RWPE1 (cell line): ENCODE results near the gene C2orf66.

Source experiments
- CTCF ChIA-PET: fragments of 350-600 bp; sonication (Branson Sonifier 250); formaldehyde crosslinking; extraction: SDS; loops from one replicate; lab custom pipeline; 2021; lab: Yijun Ruan, JAX
- POLR2A ChIA-PET: fragments of 400-600 bp; formaldehyde crosslinking; extraction: SDS; loops from one replicate; lab custom pipeline; 2020; ENCODE audit warnings: antibody characterized with exemption; ENCODE audit not compliant: low non-redundant PET; lab: Yijun Ruan, JAX
- DNase-seq: peaks from one replicate; pipeline ENCODE4 v3.0.0; 2012; ENCODE audit warnings: low spot score
- H3K27ac ChIP-seq: fragments of 450-650 bp; 2 replicates; pipeline ENCODE4 v1.5.1; 2017
- CTCF ChIP-seq: fragments of 450-650 bp; conservative IDR thresholded peaks from 2 replicates; pipeline ENCODE4 v1.5.1; 2017; ENCODE audit warnings: low read depth, mild to moderate bottlenecking

C2orf66 gene

GRCh38 chr2:196845371-196845770 lies 36.2 kb upstream of the C2orf66 start:
- no peak overlapping the region for H3K27ac ChIP-seq
- DNase-seq = no peak
- no peak for TF ChIP-seq CTCF
- ChIA-PET POLR2A (no interaction called here), CTCF (interaction anchor here (0.6 kb wide), 1 partner anchor 981 kb away, joined by 3 read pairs; no protein-coding TSS in a partner anchor)

GRCh38 chr2:196840171-196840570 lies 31.0 kb upstream of the C2orf66 start:
- POLR2A ChIA-PET = no interaction called here
- no peak for TF ChIP-seq CTCF
- CTCF ChIA-PET = no interaction called here
- DNase-seq = no peak
- H3K27ac ChIP-seq = no peak overlapping the region

GRCh38 chr2:196839574-196839973 lies 30.4 kb upstream of the C2orf66 start:
- ChIA-PET CTCF (no interaction called here), POLR2A (no interaction called here)
- no peak for TF ChIP-seq CTCF
- H3K27ac ChIP-seq = no peak overlapping the region
- no peak for DNase-seq

- ChIA-PET POLR2A (no interaction called here), CTCF (interaction anchor here (0.6 kb wide), 2 partner anchors 368 to 451 kb away, joined by 3 to 4 read pairs; no protein-coding TSS in a partner anchor)
- H3K27ac ChIP-seq = no peak overlapping the region
- TF ChIP-seq CTCF = no peak
- peak; percentile 16 for DNase-seq
These were observed 27.3 kb upstream of the C2orf66 start for GRCh38 chr2:196836440-196836839.

GRCh38 chr2:196830701-196831100 lies 21.5 kb upstream of the C2orf66 start:
- POLR2A ChIA-PET = no interaction called here
- no peak overlapping the region for H3K27ac ChIP-seq
- CTCF ChIA-PET = no interaction called here
- TF ChIP-seq CTCF = no peak
- no peak for DNase-seq

GRCh38 chr2:196827356-196827755 lies 18.2 kb upstream of the C2orf66 start:
- no peak overlapping the region for H3K27ac ChIP-seq
- no peak for TF ChIP-seq CTCF
- ChIA-PET POLR2A (no interaction called here), CTCF (no interaction called here)
- DNase-seq = no peak
